Measurements from ENCODE around the gene ASMT.
"Not testable (repeated sequence)": the region's sequence is repeated elsewhere in the genome, so short reads cannot be mapped to it uniquely, and the experiment has no call there.

The ASMT gene

DNA sequence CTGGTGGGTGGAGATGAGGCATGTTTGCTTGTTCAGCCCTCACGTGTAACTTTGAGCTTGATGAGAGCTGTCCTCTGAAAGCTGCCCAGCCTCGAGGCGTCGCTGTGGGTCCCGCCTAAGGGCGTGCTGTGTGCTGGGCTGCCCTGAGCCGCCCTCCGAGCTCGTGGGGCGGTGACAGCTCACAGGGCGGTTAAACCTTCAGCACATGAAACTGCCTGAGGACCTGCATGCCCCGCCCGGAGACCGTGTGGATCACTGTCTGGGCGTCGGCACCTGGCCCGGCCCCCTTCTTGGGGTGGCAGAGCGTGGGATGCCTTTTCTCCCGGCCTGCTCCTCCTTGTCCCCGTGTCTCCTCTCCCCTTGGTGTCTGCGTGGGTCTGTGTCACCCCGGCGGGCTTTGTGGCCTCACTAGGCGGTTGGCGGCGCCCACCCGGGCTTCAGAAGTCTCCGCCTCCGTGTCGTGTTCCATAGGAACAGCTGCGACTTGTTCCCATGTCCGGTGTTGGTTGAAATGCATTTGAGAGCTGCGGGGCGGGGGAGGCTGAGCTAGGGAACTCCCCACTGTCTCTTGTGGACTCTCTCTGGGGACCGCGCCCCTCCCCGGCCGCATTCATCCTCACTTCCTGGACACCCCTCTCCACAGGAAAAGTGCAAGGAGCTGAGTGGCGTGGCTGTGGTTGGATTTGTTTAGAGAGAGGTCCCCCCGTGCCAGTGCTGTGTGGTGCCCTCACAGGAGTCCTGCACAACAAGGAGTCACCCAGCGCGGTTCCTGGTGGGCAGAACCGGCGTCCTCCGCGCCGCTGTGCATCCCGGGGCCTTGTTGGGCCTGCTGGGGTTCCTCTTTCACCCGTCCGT is 16.6 kb upstream of the ASMT start:
- no peak for DNase-seq

DNA sequence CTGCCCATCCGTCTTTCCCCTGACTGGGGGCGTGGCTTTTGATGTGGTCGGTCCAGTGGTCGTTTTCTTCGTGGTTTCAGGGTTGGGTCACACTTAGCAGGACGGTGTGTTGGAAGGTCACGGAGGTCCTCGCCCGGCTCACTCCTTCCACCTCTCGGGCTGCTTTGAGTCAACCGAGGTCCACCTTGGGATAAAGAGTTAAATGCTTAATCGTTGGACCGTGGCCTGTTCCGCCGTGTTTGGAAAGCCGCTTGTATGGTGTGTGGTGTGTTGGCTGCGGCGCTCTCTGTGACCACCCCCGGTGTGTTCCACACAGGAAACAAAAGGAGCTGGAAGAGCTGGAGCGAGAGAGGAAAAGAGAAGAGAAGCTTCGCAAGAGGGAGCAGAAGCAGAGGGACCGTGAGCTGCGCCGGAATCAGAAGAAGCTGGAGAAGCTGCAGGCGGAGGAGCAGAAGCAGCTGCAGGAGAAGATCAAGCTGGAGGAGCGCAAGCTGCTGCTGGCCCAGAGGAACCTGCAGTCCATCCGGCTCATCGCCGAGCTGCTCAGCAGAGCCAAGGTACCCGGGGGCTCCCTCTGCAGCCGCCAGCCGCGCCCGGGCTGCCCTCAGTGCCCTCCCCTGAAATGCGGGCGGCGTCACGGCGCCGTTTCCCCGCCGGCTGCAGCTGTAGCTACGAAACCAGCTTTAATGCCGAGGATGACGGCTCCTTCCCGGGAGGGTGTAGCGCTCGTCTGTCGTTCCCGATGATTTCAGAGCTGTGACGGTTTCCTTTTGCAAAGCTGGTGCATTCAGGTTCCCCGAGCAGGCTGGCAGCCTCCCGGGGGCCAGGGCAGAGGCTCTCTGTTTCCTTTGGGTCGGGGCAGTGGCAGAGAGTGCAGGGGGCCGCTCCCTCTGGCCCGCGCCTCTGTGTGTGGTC is 15.7 kb upstream of the ASMT start:
- DNase-seq: no peak

DNA sequence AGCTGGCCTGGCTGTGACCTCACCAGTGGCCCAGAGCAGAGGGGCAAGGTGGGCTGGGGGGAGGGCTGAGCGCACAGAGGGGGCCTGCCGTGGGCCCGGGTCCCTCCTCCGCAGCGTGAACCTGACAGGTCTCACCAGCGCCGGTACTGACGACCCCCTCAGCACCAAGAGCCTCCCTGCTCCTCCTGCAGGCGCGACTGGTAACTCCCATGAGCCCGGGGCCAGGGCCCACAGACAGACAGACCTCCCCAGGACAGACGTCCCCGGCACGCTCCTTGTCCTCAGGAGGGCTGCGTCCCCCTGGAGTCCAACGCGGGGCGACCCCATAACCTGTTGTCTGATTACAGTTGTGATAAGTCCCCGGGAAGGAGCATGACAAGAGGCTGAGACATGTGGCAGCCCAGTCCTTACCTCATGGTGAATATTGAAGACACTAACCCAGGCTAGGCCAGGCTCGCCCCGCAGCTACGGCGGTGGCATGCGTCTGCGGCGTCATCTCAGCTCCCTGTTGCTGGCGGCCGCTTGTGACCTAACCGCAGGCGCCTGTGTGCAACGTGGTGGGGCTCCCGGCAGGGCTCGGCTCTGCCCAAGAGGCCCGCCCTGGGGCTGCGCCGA is 15.0 kb upstream of the ASMT start:
- DNase-seq: no peak

- no peak for DNase-seq
Observed at GRCh38 chrX:1600406-1601050, 14.3 kb upstream of the ASMT start.

DNA sequence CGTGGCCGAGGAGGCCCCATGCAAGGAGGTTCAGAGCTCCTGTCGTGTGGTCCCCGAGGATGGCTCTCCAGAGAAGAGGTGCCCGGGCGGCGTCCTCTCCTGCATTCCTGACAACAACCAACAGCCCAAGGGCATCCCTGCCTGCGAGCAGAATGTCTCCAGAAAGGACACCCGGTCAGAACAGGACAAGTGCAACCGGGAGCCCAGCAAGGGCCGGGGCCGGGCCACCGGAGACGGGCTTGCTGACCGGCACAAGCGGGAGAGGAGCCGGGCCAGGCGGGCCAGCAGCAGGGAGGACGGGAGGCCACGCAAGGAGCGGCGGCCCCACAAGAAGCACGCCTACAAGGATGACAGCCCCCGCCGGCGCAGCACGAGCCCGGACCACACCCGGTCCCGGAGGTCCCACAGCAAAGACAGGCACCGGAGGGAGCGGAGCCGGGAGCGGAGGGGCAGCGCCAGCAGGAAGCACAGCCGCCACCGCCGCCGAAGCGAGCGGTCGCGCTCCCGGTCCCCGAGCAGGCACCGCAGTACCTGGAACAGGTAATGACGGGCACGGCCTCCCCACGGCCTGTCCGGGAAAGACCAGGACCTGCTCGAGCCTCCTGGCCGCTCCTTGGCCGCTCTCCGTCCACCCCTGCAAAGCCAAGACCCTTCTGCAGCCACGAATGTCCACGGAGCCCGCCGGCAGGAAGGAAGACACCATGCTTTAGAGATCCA is 13.7 kb upstream of the ASMT start:
- no peak for DNase-seq

DNA sequence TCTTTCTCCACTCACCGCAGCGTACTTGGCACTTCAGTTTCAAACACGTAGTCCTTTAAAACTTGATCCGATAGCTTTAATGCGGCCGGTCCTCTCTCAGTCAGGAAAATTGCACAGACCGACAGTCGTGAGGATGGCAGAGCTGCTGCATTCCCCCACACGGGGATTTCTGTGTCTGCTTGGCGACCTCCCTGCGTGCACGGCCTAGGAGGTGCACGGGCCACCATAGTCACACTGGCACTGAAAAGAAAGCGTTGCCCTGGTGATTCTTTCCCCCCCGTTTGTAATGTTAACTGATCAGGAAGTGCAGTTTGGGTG is 13.1 kb upstream of the ASMT start:
- DNase-seq: no peak

GRCh38 chrX:1602299-1602698 is 12.6 kb upstream of the ASMT start:
- DNase-seq: no peak

- no peak for DNase-seq
Observed at GRCh38 chrX:1606496-1606895, 8.4 kb upstream of the ASMT start.

DNA sequence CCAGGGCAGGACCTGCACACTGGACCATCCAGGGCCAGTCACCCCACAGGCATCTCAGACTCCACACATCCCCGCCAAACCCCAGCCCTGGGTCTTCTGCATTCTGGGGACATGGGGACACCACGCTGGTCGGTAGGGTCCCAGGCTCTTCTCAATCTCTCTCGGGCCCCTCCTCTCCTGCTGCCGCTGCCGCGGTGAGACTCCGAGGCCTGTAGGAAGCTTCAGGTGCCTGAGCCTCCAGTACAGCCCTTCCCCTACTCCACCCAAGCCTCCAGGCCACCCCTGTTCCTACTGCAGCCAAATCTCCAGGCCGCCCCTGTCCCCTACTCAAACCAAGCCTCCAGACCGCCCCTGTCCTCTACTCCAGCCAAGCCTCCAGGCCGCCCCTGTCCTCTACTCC is 5.5 kb upstream of the ASMT start:
- no peak for DNase-seq

GRCh38 chrX:1609762-1610161 is 5.1 kb upstream of the ASMT start:
- no peak for DNase-seq

GRCh38 chrX:1610166-1610565 is 4.7 kb upstream of the ASMT start:
- no peak for DNase-seq

GRCh38 chrX:1610736-1611135 is 4.1 kb upstream of the ASMT start:
- no peak for DNase-seq

GRCh38 chrX:1612641-1613286 is 2.1 kb upstream of the ASMT start:
- no peak for DNase-seq

- no peak for DNase-seq
Observed at GRCh38 chrX:1618689-1619088, 3.8 kb downstream of the ASMT start.

DNA sequence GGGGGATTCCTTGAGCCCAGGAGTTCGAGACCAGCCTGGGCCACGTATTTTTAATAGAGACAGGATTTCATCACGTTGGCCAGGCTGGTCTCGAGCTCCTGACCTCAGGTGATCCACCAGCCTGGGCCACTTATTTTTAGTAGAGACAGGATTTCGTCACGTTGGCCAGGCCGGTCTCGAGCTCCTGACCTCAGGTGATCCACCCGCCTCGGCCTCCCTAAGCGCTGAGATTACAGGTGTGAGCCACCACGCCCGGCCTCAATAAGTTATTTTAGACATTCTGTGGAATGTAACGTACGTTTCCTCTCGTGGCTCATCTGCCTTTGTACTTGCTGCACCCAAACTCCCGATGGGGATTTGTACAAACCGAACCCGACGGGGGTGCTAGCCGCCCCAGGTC is 8.8 kb downstream of the ASMT start:
- DNase-seq: no peak

DNA sequence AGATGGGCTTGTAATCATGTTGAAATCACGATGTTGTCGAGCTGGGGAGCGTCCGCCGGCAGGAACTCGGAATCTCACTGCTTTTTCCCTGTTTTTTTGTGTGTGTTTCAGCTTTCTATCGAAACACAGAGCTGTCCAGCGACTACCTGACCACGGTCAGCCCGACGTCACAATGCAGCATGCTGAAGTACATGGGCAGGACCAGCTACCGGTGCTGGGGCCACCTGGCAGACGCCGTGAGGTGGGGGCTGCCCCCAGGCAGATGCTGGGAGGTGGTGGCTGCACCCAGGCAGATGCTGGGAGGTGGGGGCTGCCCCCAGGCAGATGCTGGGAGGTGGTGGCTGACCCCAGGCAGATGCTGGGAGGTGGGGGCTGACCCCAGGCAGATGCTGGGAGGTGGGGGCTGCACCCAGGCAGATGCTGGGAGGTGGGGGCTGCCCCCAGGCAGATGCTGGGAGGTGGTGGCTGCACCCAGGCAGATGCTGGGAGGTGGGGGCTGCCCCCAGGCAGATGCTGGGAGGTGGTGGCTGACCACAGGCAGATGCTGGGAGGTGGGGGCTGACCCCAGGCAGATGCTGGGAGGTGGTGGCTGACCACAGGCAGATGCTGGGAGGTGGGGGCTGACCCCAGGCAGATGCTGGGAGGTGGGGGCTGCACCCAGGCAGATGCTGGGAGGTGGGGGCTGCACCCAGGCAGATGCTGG is 9.4 kb downstream of the ASMT start:
- not testable (repeated sequence) for DNase-seq

DNA sequence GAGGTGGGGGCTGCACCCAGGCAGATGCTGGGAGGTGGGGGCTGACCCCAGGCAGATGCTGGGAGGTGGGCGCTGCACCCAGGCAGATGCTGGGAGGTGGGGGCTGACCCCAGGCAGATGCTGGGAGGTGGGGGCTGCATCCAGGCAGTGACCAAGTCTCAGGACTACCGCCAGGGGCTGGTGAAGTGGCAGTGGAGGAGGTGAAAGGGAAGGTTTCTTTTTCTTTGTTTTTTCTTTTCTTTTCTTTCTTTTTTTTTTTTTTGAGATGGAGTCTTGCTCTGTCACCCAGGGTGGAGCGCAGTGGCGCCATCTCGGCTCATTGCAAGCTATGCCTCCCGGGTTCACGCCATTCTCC is 10.0 kb downstream of the ASMT start:
- not testable (repeated sequence) for DNase-seq

DNA sequence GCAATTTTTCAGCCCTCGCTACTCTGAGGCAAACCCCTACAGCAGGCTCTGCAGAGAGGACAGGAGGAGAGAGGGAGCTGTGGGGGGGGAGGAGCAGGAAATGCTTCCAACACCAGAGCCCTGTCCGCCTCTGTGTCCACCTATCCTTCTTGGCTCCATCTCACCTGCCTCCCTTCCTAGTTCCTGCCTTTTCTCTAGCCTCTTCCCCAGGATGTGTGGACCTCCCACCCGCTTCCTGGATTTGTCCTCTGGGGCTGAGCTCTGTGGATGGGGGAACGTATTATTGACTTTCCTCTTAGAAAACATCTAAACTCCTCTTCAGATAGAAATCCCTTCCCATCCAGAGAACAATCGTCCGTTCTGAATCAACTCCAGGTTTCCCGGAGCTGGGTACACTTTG is 14.4 kb downstream of the ASMT start:
- DNase-seq: no peak

- DNase-seq: no peak
Observed at GRCh38 chrX:1646009-1646408, 31.1 kb downstream of the ASMT start.

DNA sequence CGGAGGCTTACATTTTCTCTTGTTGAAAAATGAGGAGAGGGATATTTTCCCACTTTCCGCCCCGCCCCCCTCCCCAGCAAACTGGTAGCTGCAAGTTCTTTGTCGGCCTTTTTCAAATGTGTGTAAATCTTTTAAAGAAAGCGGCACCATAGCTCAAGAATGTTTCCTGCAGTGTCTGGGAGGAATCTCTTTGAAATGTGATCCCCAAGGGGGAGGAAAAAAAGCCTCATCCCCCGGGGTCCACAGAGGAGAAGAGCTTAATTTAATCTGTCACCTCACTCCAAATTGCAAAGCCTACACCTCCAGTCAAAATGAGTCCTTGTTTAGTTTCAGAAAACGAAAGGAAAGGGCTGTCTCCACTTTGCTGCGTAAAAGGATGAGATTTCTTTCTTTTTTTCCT is 34.8 kb downstream of the ASMT start:
- DNase-seq: no peak

GRCh38 chrX:1652011-1652811 is 37.4 kb downstream of the ASMT start:
- not testable (repeated sequence) for DNase-seq

Data from NCI-H446 treated with DMSO at 0.1 percent for 48 hours (cell line).